ENCODE data around the gene TCERG1L. TPM values are rescaled to one million over a fixed set of nuclear protein-coding genes. Genes with fewer than 3 reads are reported as not detected.

The TCERG1L gene
- polyA plus RNA-seq, 3 donors = not detected

DNA sequence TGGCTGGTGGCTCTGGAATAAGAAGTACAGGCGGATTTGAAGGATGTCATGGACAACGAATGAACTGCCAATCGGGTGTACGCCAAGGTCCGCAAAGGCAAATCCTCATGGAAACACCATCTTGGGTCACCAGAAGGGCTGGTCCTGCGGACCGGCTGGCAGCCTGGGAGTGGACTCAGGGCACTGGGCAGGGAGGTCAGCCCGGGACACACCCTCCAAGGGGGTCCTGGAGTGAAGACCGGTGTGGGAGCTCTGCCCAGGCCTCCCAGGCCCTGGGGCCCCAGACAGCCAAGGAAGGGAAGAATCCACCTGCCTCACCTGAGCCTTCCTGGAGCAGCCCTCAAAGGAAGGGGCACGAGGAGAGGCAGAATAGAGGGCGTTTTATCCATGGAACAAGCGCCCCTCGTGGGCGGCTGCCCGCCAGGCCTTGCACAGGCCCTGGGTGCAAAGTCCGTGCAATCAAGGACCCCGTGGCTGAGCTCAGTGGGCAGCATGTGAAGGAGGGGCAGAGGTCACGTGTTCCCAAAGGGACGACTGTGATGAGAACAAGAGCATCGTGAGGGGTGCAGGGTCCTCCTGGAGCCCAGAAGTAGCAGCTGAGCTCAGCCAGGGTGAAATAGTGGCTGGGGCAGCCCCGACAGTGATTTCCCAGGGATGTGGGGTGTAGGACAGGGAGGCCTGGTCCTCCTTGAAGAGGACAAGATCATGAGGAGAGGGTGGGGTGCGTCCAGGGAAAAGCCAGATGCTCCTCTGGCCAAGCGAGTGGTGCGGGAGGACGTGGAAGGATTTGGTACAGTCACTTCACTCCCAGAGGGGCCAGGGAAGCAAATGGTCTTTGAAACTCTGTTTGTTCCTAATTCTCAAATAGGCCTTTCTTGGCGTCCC lies 105.2 kb downstream of the TCERG1L start:
- H3K9ac ChIP-seq (ENCODE audit: insufficient read depth, low read length, poor library complexity, severe bottlenecking) = no peak overlapping the region
- no peaks in the 10 kb centered on the region for H4K20me1 ChIP-seq (ENCODE audit: insufficient read depth, low read length)
- Mint-ChIP-seq H3K4me3 (no peak overlapping the region), H3K9me3 (peaks cover 0 to 6% (median 2%) of the 10 kb centered on the region in 7 donors), H3K27ac (no peak overlapping the region), H3K27me3 (ENCODE audit: low read depth in 3 of 3) (peaks cover 0 to 2% (median 1%) of the 10 kb centered on the region in 3 donors), H3K4me1 (no peaks in the 10 kb centered on the region), H3K36me3 (no peaks in the 10 kb centered on the region)
- no peak overlapping the region for H2AFZ ChIP-seq (ENCODE audit: insufficient read depth, low read depth, low read length, poor library complexity, severe bottlenecking)
- H3K9me3 ChIP-seq (replicated peaks in 1 of 2; ENCODE audit: control insufficient read depth in 1 of 2, insufficient read depth in 1 of 2, low read length in 2 of 2) = peaks cover 0 to 5% of the 10 kb centered on the region in 2 donors
- TF ChIP-seq, protein P1, sequence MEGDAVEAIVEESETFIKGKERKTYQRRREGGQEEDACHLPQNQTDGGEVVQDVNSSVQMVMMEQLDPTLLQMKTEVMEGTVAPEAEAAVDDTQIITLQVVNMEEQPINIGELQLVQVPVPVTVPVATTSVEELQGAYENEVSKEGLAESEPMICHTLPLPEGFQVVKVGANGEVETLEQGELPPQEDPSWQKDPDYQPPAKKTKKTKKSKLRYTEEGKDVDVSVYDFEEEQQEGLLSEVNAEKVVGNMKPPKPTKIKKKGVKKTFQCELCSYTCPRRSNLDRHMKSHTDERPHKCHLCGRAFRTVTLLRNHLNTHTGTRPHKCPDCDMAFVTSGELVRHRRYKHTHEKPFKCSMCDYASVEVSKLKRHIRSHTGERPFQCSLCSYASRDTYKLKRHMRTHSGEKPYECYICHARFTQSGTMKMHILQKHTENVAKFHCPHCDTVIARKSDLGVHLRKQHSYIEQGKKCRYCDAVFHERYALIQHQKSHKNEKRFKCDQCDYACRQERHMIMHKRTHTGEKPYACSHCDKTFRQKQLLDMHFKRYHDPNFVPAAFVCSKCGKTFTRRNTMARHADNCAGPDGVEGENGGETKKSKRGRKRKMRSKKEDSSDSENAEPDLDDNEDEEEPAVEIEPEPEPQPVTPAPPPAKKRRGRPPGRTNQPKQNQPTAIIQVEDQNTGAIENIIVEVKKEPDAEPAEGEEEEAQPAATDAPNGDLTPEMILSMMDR (IDR thresholded peaks at IDR 0.05) = no peak
- H3K36me3 ChIP-seq (replicated peaks in 1 of 2; ENCODE audit: control insufficient read depth in 1 of 2, insufficient read depth in 2 of 2, low read length in 2 of 2) = no peaks in the 10 kb centered on the region
- WGBS (ENCODE audit: insufficient coverage) = 84% methylated on average over 25 of the region's 26 CpGs
- no peak overlapping the region for H3K27ac ChIP-seq (ENCODE audit: low read depth in 1 of 2, low read length in 2 of 2)
- no peak for DNase-seq
- no peak overlapping the region for H3K4me3 ChIP-seq (replicated peaks in 1 of 3; ENCODE audit: low read depth in 2 of 3, low read length in 3 of 3)
- no peaks in the 10 kb centered on the region for H3K27me3 ChIP-seq (ENCODE audit: control insufficient read depth in 2 of 2, insufficient read depth in 2 of 2, low read length in 2 of 2)
- no peaks in the 10 kb centered on the region for H3K4me1 ChIP-seq (ENCODE audit: control insufficient read depth in 1 of 2, insufficient read depth in 2 of 2, low read length in 2 of 2)
- no peak overlapping the region for H3K4me2 ChIP-seq (replicated peaks; ENCODE audit: extremely low read depth, low read length, poor library complexity, severe bottlenecking)
- H3K79me2 ChIP-seq (ENCODE audit: insufficient read depth, low read length) = no peaks in the 10 kb centered on the region
- intact Hi-C loops (cut with micrococcal nuclease) = no loop called here

DNA sequence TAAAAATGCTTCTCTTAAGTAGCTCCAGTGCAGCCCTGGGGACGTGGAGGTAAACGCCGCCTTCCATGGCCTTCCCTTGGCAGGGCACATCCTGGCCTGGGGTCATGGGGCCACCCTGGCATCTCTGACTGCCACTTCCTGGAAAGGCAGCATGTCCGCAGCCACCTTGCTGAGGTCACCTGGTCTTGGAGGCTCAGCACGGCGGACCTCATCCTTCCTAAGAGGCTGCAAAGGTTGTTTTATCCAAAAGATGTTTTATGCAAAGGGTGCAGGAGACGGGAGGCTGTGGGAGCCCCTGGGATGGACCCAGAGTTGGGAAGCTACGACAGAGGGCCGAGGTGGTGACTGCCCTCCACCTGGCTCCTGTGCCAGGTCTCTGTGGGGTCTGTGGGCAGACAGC lies 106.0 kb downstream of the TCERG1L start:
- intact Hi-C loops (cut with micrococcal nuclease) = no loop called here
- Histone ChIP-seq H2AFZ (ENCODE audit: insufficient read depth, low read depth, low read length, poor library complexity, severe bottlenecking) (no peak overlapping the region), H3K27me3 (ENCODE audit: control insufficient read depth in 2 of 2, insufficient read depth in 2 of 2, low read length in 2 of 2) (no peaks in the 10 kb centered on the region), H3K4me2 (replicated peaks; ENCODE audit: extremely low read depth, low read length, poor library complexity, severe bottlenecking) (no peak overlapping the region), H3K4me3 (replicated peaks in 1 of 3; ENCODE audit: low read depth in 2 of 3, low read length in 3 of 3) (no peak overlapping the region), H4K20me1 (ENCODE audit: insufficient read depth, low read length) (no peaks in the 10 kb centered on the region), H3K4me1 (ENCODE audit: control insufficient read depth in 1 of 2, insufficient read depth in 2 of 2, low read length in 2 of 2) (no peaks in the 10 kb centered on the region), H3K79me2 (ENCODE audit: insufficient read depth, low read length) (no peaks in the 10 kb centered on the region), H3K9me3 (replicated peaks in 1 of 2; ENCODE audit: control insufficient read depth in 1 of 2, insufficient read depth in 1 of 2, low read length in 2 of 2) (peaks cover 0 to 5% of the 10 kb centered on the region in 2 donors), H3K9ac (ENCODE audit: insufficient read depth, low read length, poor library complexity, severe bottlenecking) (no peak overlapping the region), H3K27ac (ENCODE audit: low read depth in 1 of 2, low read length in 2 of 2) (no peak overlapping the region), H3K36me3 (replicated peaks in 1 of 2; ENCODE audit: control insufficient read depth in 1 of 2, insufficient read depth in 2 of 2, low read length in 2 of 2) (no peaks in the 10 kb centered on the region)
- H3K27ac Mint-ChIP-seq = no peak overlapping the region
- H3K36me3 Mint-ChIP-seq = no peaks in the 10 kb centered on the region
- WGBS (ENCODE audit: insufficient coverage) = 87% methylated on average over 9 of the region's 9 CpGs
- H3K4me3 Mint-ChIP-seq = no peak overlapping the region
- peaks cover 0 to 6% (median 3%) of the 10 kb centered on the region in 7 donors for H3K9me3 Mint-ChIP-seq
- TF ChIP-seq, protein P1 (IDR thresholded peaks at IDR 0.05) = no peak
- H3K4me1 Mint-ChIP-seq = no peaks in the 10 kb centered on the region
- H3K27me3 Mint-ChIP-seq (ENCODE audit: low read depth in 3 of 3) = peaks cover 0 to 3% (median 2%) of the 10 kb centered on the region in 3 donors
- no peak for DNase-seq
